Liver (tissue), 9 donors: ENCODE measurements around the gene CTDSP2. TPM values are rescaled to one million over a fixed set of nuclear protein-coding genes. Genes with fewer than 3 reads are reported as not detected.

Source experiments
- DNase-seq: peaks from one replicate; pipeline ENCODE4 v3.0.0-alpha.2; 2017; ENCODE audit warnings: low spot score
- H3K27ac ChIP-seq, 2 donors: one replicate each; pipeline ENCODE4 v1.7.0; 2013; ENCODE audit warnings: inconsistent platforms in 2 of 2, low read length in 2 of 2, control low read depth in 1 of 2, low read depth in 1 of 2, mild to moderate bottlenecking in 1 of 2
- H3K27me3 ChIP-seq, 4 donors: one replicate each; pipeline versions ENCODE4 v1.6.1 to v1.7.0; 2013; ENCODE audit warnings: low read length in 3 of 4, inconsistent platforms in 1 of 4, mild to moderate bottlenecking in 1 of 4, moderate library complexity in 1 of 4; ENCODE audit not compliant: control insufficient read depth in 4 of 4, insufficient read depth in 4 of 4
- H3K36me3 ChIP-seq, 4 donors: one replicate each; pipeline versions ENCODE4 v1.6.1 to v1.7.0; 2013; ENCODE audit warnings: low read length in 3 of 4, mild to moderate bottlenecking in 3 of 4, low read depth in 1 of 4, moderate library complexity in 1 of 4; ENCODE audit not compliant: control insufficient read depth in 4 of 4, insufficient read depth in 3 of 4
- H3K4me1 ChIP-seq, 4 donors: one replicate each; pipeline versions ENCODE4 v1.6.1 to v1.7.0; 2013; ENCODE audit warnings: low read length in 3 of 4, mild to moderate bottlenecking in 3 of 4, moderate library complexity in 1 of 4; ENCODE audit not compliant: control insufficient read depth in 4 of 4, insufficient read depth in 4 of 4
- H3K4me3 ChIP-seq, 3 donors: one replicate each; pipeline versions ENCODE4 v1.6.1 to v1.7.0; 2013; ENCODE audit warnings: low read length in 3 of 3, control low read depth in 1 of 3, low read depth in 1 of 3, mild to moderate bottlenecking in 1 of 3
- H3K9ac ChIP-seq, 2 donors: one replicate each; pipeline ENCODE4 v1.7.0; 2013; ENCODE audit warnings: low read length in 2 of 2, mild to moderate bottlenecking in 2 of 2, moderate library complexity in 2 of 2, control low read depth in 1 of 2, low read depth in 1 of 2
- H3K9me3 ChIP-seq, 4 donors: one replicate each; pipeline versions ENCODE4 v1.6.1 to v1.7.0; 2013; ENCODE audit warnings: low read length in 3 of 4; ENCODE audit not compliant: control insufficient read depth in 4 of 4
- ATF3 ChIP-seq: IDR thresholded peaks from 2 replicates; pipeline ENCODE4 v1.6.1; 2016; ENCODE audit warnings: antibody characterized with exemption
- CTCF ChIP-seq: fragments of 150-350 bp; IDR thresholded peaks from 2 replicates; pipeline ENCODE4 v1.5.1; 2017; ENCODE audit warnings: improper control_type of control experiment, low read depth, low read length; ENCODE audit not compliant: missing input control
- EGR1 ChIP-seq, 2 donors: IDR thresholded peaks; 2 replicates each; pipeline ENCODE4 v1.6.1; 2016 to 2018; ENCODE audit warnings: antibody characterized with exemption in 2 of 2, low read depth in 2 of 2
- FOXA1 ChIP-seq: IDR thresholded peaks from 2 replicates; pipeline ENCODE4 v1.6.1; 2016; ENCODE audit warnings: antibody characterized with exemption
- FOXA2 ChIP-seq: IDR thresholded peaks from 2 replicates; pipeline ENCODE4 v1.6.1; 2016; ENCODE audit warnings: antibody characterized with exemption
- GABPA ChIP-seq, 2 donors: IDR thresholded peaks in 1 of 2; conservative IDR thresholded peaks in 1 of 2; 2 replicates each; pipeline ENCODE4 v1.6.1; 2016; ENCODE audit warnings: antibody characterized with exemption in 2 of 2, mild to moderate bottlenecking in 1 of 2, moderate library complexity in 1 of 2
- HNF4A ChIP-seq, 2 donors: conservative IDR thresholded peaks; 2 replicates each; pipeline ENCODE4 v1.6.1; 2016; ENCODE audit warnings: antibody characterized with exemption in 2 of 2, mild to moderate bottlenecking in 2 of 2
- HNF4G ChIP-seq: IDR thresholded peaks from 2 replicates; pipeline ENCODE4 v1.6.1; 2016; ENCODE audit warnings: antibody characterized with exemption
- JUND ChIP-seq, 2 donors: IDR thresholded peaks; 2 replicates each; pipeline ENCODE4 v1.6.1; 2016; ENCODE audit warnings: antibody characterized with exemption in 2 of 2
- MAX ChIP-seq: IDR thresholded peaks from 2 replicates; pipeline ENCODE4 v1.6.1; 2016; ENCODE audit warnings: antibody characterized with exemption
- NR2F2 ChIP-seq: IDR thresholded peaks from 2 replicates; pipeline ENCODE4 v1.6.1; 2016; ENCODE audit warnings: antibody characterized with exemption
- RAD21 ChIP-seq, 2 donors: IDR thresholded peaks; 2 replicates each; pipeline ENCODE4 v1.6.1; 2016; ENCODE audit warnings: antibody characterized with exemption in 2 of 2, mild to moderate bottlenecking in 2 of 2
- REST ChIP-seq: IDR thresholded peaks from 2 replicates; pipeline ENCODE4 v1.6.1; 2016; ENCODE audit warnings: antibody characterized with exemption, mild to moderate bottlenecking
- RXRA ChIP-seq, 2 donors: IDR thresholded peaks; 2 replicates each; pipeline ENCODE4 v1.6.1; 2017 to 2018; ENCODE audit warnings: antibody characterized with exemption in 2 of 2, mild to moderate bottlenecking in 1 of 2
- SP1 ChIP-seq: IDR thresholded peaks from 2 replicates; pipeline ENCODE4 v1.6.1; 2018; ENCODE audit warnings: antibody characterized with exemption, mild to moderate bottlenecking
- TAF1 ChIP-seq: conservative IDR thresholded peaks from 2 replicates; pipeline ENCODE4 v1.6.1; 2016; ENCODE audit warnings: antibody characterized with exemption, mild to moderate bottlenecking
- YY1 ChIP-seq: IDR thresholded peaks from 2 replicates; pipeline ENCODE4 v1.6.1; 2016; ENCODE audit warnings: antibody characterized with exemption, mild to moderate bottlenecking
- ZBTB33 ChIP-seq: IDR thresholded peaks from 2 replicates; pipeline ENCODE4 v1.6.1; 2016; ENCODE audit warnings: antibody characterized with exemption
- WGBS: extraction: QIAGEN DNeasy Blood & Tissue Kit; methylation state at CpG from one replicate; pipeline ENCODE4 v1.1.7; 2013; 5-methylcytosine and 5-hydroxymethylcytosine counted together
- polyA plus RNA-seq, 2 donors: library from polyadenylated mRNA; stranded (reverse) in 1 of 2; unstranded in 1 of 2; fragments of 200-250 nt in 1 of 2; fragments of >200 nt in 1 of 2; fragmentation: Nextera tagmentation in 1 of 2; extraction: Ambion mirVana in 1 of 2; gene quantifications; one replicate each; pipeline versions ENCODE4 v1.2.1 to v1.2.3, GENCODE V29; 2013 to 2015
- total RNA-seq, 2 donors: library from RNA; depleted of rRNA; stranded (reverse); fragments of >200 nt; gene quantifications; one replicate each; pipeline ENCODE4 v1.2.3, GENCODE V29; 2014
- donor health status: healthy.
- donor health status: healthy.
- donor health status: healthy.
- donor health status: healthy.
- donor health status: healthy.

CTDSP2 gene
- total and polyA plus RNA-seq, 4 donors = 20.1 to 60.9 (median 43.7) TPM

GRCh38 chr12:57797933-57798332 is 48.6 kb downstream of the CTDSP2 start:
- Histone ChIP-seq H3K27me3 (no peaks in the 10 kb centered on the region), H3K36me3 (peaks cover 8 to 69% (median 49%) of the 10 kb centered on the region in 4 donors), H3K4me1 (no peaks in the 10 kb centered on the region), H3K4me3 (no peak overlapping the region), H3K9ac (no peak overlapping the region), H3K27ac (no peak overlapping the region), H3K9me3 (no peaks in the 10 kb centered on the region)
- no peak for DNase-seq
- TF ChIP-seq EGR1 (IDR thresholded peaks at IDR 0.05; ENCODE audit: low read depth in 2 of 2) (no peak), ATF3 (no peak), REST (no peak), FOXA1 (no peak), CTCF (no peak), NR2F2 (no peak), TAF1 (no peak), ZBTB33 (no peak), YY1 (no peak), HNF4A (conservative IDR thresholded peaks at IDR 0.05) (no peak), MAX (no peak), FOXA2 (no peak), HNF4G (no peak), RAD21 (IDR thresholded peaks at IDR 0.05) (no peak), RXRA (IDR thresholded peaks at IDR 0.05) (no peak)
- WGBS = 93% methylated on average over 1 of the region's 1 CpG

GRCh38 chr12:57796996-57797395 is 49.5 kb downstream of the CTDSP2 start:
- TF ChIP-seq FOXA1 (no peak), SP1 (no peak), ATF3 (no peak), TAF1 (no peak), HNF4G (no peak), JUND (IDR thresholded peaks at IDR 0.05) (no peak), ZBTB33 (no peak), RAD21 (IDR thresholded peaks at IDR 0.05) (no peak), CTCF (no peak), EGR1 (IDR thresholded peaks at IDR 0.05; ENCODE audit: low read depth in 2 of 2) (no peak), MAX (no peak), GABPA (IDR thresholded peaks at IDR 0.05 in 1 of 2, conservative IDR thresholded peaks at IDR 0.05 in 1 of 2) (no peak), RXRA (IDR thresholded peaks at IDR 0.05) (no peak), NR2F2 (no peak)
- 96% methylated on average over 1 of the region's 1 CpG for WGBS
- H3K27me3 ChIP-seq = no peaks in the 10 kb centered on the region
- H3K4me3 ChIP-seq = no peak overlapping the region
- no peaks in the 10 kb centered on the region for H3K9me3 ChIP-seq
- H3K4me1 ChIP-seq = no peaks in the 10 kb centered on the region
- H3K36me3 ChIP-seq = peaks cover 8 to 70% (median 44%) of the 10 kb centered on the region in 4 donors
- no peak for DNase-seq
- H3K27ac ChIP-seq = no peak overlapping the region
- H3K9ac ChIP-seq = no peak overlapping the region
